SU-DHL-6 (cell line): ENCODE results near the gene RPS14.
A peak's percentile ranks its signal among the peaks of the same experiment; 100 is the strongest.

Source experiments
- H2AFZ ChIP-seq: fragments of 200-600 bp; sonication (generic); 2 replicates; pipeline ENCODE4 v1.6.1; 2014; ENCODE audit warnings: low read depth, mild to moderate bottlenecking, moderate library complexity, mixed read lengths, antibody characterized with exemption, low read length; ENCODE audit not compliant: severe bottlenecking
- H3F3A ChIP-seq: fragments of 200-600 bp; shearing (Covaris generic); 2 replicates; pipeline ENCODE4 v1.6.0; 2016; ENCODE audit warnings: antibody characterized with exemption, mild to moderate bottlenecking; ENCODE audit not compliant: insufficient read depth
- H3K27ac ChIP-seq: fragments of 200-600 bp; sonication (generic); 2 replicates; pipeline ENCODE4 v1.5.1; 2016; ENCODE audit warnings: low read depth, mild to moderate bottlenecking, low read length, moderate library complexity, mixed read lengths
- H3K27me3 ChIP-seq: fragments of 200-600 bp; sonication (generic), shearing (Covaris generic); 2 replicates; pipeline ENCODE4 v1.6.0; 2014; ENCODE audit warnings: mild to moderate bottlenecking, low read length
- H3K36me3 ChIP-seq: fragments of 200-600 bp; sonication (generic); 2 replicates; pipeline ENCODE4 v1.6.1; 2014; ENCODE audit warnings: mild to moderate bottlenecking, low read length, mixed read lengths
- H3K4me2 ChIP-seq: fragments of 300-600, 200-600 bp; shearing (Covaris generic), sonication (generic); 2 replicates; pipeline ENCODE4 v1.6.0; 2014; ENCODE audit warnings: low read length, low read depth, mild to moderate bottlenecking; ENCODE audit not compliant: poor library complexity, severe bottlenecking
- H3K4me3 ChIP-seq: fragments of 200-600 bp; sonication (generic); 2 replicates; pipeline ENCODE4 v1.5.1; 2014; ENCODE audit warnings: antibody characterized with exemption, low read length, mild to moderate bottlenecking, mixed read lengths; ENCODE audit not compliant: insufficient read depth, poor library complexity, severe bottlenecking
- H3K79me2 ChIP-seq: fragments of 200-600 bp; sonication (generic); 2 replicates; pipeline ENCODE4 v1.6.1; 2014; ENCODE audit warnings: mild to moderate bottlenecking, low read length, moderate library complexity; ENCODE audit not compliant: insufficient read depth
- H3K9ac ChIP-seq: fragments of 200-600 bp; sonication (generic); 2 replicates; pipeline ENCODE4 v1.7.0; 2014; ENCODE audit warnings: mild to moderate bottlenecking, low read length
- H3K9me2 ChIP-seq: fragments of 200-600 bp; sonication (generic); replicated peaks from 2 replicates; pipeline ENCODE4 v1.6.1; 2014; ENCODE audit warnings: low read length; ENCODE audit not compliant: insufficient read depth
- H3K9me3 ChIP-seq: fragments of 200-600 bp; sonication (generic); 2 replicates; pipeline ENCODE4 v1.6.1; 2014; ENCODE audit warnings: low read length, mixed read lengths; ENCODE audit not compliant: insufficient read depth
- H4K20me1 ChIP-seq: fragments of 200-600 bp; sonication (generic); 2 replicates; pipeline ENCODE4 v1.6.1; 2014; ENCODE audit warnings: low read depth, mild to moderate bottlenecking, antibody characterized with exemption, low read length, moderate library complexity, mixed read lengths
- EZH2phosphoT487 ChIP-seq: fragments of 200-600 bp; sonication (generic), shearing (Covaris generic); conservative IDR thresholded peaks from 2 replicates; pipeline ENCODE4 v1.6.1; 2018; ENCODE audit warnings: mild to moderate bottlenecking, antibody characterized with exemption, low read length, moderate library complexity, mixed read lengths
- TF ChIP-seq, protein P1 (sequence below): fragments of 200-600 bp; sonication (generic); IDR thresholded peaks from one replicate; pipeline ENCODE4 v1.5.1; 2017; ENCODE audit warnings: antibody characterized with exemption, mild to moderate bottlenecking, low read length, moderate library complexity; ENCODE audit not compliant: insufficient read depth, poor library complexity, severe bottlenecking

The RPS14 gene

DNA sequence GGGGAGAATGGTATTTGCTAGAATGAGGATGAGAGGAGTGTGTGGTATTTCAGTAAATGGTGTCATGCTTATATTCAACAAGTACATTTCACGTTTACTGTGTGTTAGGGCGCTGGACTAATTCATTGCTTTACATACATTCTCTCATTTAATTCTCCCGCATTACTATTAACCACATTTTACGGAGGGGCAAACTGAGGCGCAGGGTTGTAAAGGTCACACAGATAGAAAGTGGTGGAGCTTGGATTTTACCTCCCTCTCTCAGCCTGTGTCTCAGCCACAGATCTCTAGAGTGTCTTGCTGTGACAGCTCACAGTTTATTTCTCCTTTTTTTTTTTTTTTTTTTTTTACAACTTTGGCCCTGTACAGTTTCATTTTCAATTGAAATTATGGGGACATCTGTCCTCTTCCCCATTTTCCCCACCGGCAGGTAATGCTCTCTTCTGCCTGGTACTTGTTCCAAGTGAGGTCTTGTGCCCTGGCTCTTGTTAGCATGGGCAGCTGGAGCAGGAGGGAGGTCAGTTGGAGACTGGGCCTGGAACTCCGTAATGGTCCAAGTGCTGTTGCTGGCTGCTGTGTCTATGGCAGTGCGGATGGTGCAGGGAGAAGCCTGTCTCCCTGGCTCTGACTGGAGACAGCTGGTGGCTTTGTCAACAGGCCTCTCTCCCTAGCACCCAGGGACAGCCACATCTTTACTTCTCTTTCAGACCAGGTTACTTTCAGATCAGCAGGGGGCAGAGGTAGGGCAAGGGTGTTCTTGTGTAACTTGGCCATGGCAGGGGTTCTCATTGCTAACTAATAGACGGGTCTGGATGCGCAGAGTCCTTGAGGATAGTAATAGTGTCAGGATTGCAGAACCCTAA, 37.9 kb upstream of the RPS14 start:
- Histone ChIP-seq H3K4me3 (no peak overlapping the region), H3K9ac (no peak overlapping the region), H3K9me3 (no peaks in the 10 kb centered on the region), H3K36me3 (no peaks in the 10 kb centered on the region), H4K20me1 (no peaks in the 10 kb centered on the region), H3F3A (no peaks in the 10 kb centered on the region), H2AFZ (no peak overlapping the region), H3K27ac (no peak overlapping the region), H3K79me2 (no peaks in the 10 kb centered on the region), H3K4me2 (peak overlapping the region; percentile 43), H3K27me3 (no peaks in the 10 kb centered on the region), H3K9me2 (no peaks in the 10 kb centered on the region)
- TF ChIP-seq, protein P1, sequence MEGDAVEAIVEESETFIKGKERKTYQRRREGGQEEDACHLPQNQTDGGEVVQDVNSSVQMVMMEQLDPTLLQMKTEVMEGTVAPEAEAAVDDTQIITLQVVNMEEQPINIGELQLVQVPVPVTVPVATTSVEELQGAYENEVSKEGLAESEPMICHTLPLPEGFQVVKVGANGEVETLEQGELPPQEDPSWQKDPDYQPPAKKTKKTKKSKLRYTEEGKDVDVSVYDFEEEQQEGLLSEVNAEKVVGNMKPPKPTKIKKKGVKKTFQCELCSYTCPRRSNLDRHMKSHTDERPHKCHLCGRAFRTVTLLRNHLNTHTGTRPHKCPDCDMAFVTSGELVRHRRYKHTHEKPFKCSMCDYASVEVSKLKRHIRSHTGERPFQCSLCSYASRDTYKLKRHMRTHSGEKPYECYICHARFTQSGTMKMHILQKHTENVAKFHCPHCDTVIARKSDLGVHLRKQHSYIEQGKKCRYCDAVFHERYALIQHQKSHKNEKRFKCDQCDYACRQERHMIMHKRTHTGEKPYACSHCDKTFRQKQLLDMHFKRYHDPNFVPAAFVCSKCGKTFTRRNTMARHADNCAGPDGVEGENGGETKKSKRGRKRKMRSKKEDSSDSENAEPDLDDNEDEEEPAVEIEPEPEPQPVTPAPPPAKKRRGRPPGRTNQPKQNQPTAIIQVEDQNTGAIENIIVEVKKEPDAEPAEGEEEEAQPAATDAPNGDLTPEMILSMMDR = no peak
- no peak for TF ChIP-seq EZH2phosphoT487

DNA sequence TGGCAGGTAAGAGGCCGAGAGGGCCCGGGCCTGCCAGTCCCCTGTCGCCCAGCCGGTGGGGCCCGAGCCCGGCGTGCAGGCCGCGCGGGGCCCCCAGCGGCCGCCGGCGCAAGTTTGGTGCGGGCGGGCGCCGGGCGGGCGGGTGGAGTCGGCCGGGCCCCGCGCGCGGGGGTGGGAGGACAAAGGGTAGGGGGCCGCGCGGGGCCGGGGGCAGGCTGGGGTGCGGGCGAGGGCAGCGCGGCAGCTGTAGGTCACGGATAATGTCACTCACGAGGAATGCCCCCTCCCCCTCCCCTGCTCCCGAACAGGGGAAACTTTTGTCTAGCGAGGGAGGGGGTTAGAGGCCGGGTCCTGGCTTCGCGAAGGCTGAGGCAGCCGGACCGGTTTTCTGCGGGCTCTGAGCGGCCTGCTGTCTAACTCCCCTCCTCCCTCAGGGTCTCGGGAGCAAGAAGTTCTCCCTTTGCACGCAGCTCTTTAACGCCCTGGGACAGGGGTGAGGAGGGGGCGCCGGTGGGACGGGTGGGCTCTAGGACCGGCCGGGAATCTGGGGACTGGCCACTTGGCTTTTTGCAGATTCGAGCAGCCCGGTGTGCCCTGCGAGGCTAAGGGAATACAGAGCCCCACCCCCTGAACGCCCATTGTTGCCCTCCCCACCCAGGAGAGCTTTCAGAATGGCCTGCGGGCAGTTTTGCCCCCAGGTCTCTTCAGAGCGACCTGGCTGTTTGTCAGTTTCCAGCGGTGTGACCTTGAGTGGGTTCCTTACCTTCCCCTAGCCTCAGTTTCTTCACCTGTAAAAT, 37.1 kb upstream of the RPS14 start:
- Histone ChIP-seq H3K9me3 (no peaks in the 10 kb centered on the region), H3K79me2 (no peaks in the 10 kb centered on the region), H3K9ac (peak overlapping the region; percentile 10; the same call in 1 of the 2 replicates), H3K36me3 (no peaks in the 10 kb centered on the region), H4K20me1 (no peaks in the 10 kb centered on the region), H3F3A (no peaks in the 10 kb centered on the region), H3K4me2 (peak overlapping the region; percentile 43), H3K27me3 (no peaks in the 10 kb centered on the region), H3K4me3 (peak overlapping the region; percentile 38), H2AFZ (peak overlapping the region; percentile 23), H3K9me2 (no peaks in the 10 kb centered on the region), H3K27ac (no peak overlapping the region)
- TF ChIP-seq, protein P1 = no peak
- no peak for TF ChIP-seq EZH2phosphoT487

DNA sequence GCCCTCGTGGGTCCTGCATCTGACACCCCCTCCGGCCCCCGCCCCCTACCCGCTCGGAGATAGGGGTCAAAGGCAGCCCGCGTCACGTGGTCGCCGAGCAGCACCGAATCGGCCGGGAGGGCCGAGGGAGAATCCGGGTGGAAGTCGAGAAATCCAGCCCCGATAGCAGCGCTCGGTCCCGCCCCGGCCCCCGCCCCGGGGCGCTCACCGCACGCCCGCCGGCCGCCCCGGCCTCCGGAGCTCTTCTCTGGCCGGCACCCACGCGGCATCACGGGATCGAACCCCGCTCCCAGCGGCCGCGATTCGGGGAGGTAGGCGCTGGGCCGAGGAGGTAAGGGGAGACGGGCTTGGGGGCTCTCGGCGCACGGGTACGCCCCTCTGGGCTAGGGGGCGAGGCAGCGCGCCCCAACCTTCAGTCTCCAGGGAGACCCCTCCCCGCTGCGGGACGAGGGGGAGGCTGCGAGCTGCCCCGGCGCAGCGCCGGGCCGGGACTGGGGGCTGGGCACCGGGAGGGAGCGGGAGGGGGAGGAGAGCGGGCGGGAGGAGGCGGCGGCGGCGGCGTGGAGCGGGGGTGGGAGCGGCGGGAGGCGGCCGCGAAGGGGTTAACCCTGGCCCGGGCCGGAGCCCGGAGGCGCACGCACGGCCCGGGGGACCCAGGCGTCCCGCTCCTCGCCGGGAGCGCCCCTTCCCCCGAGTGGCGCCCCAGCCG, 36.3 kb upstream of the RPS14 start:
- no peak overlapping the region for H2AFZ ChIP-seq

More for the DNA sequence above, 36.3 kb upstream of the RPS14 start:
- H3F3A ChIP-seq = no peaks in the 10 kb centered on the region
- no peak overlapping the region for H3K27ac ChIP-seq
- no peaks in the 10 kb centered on the region for H3K9me3 ChIP-seq
- no peaks in the 10 kb centered on the region for H3K36me3 ChIP-seq
- no peaks in the 10 kb centered on the region for H3K9me2 ChIP-seq
- 0 out of 2 replicates have a peak, but pooled peaks have one; percentile 73 for TF ChIP-seq EZH2phosphoT487
- TF ChIP-seq, protein P1 = no peak
- H3K4me3 ChIP-seq = peak overlapping the region; percentile 38
- H3K79me2 ChIP-seq = no peaks in the 10 kb centered on the region
- no peaks in the 10 kb centered on the region for H4K20me1 ChIP-seq
- no peaks in the 10 kb centered on the region for H3K27me3 ChIP-seq
- H3K9ac ChIP-seq = peak overlapping the region; percentile 10; the same call in 1 of the 2 replicates
- H3K4me2 ChIP-seq = peak overlapping the region; percentile 43
